ENCODE measurements around the gene VPS33A.
A peak's percentile ranks its signal among the peaks of the same experiment; 100 is the strongest.
"Not testable (repeated sequence)": the region's sequence is repeated elsewhere in the genome, so short reads cannot be mapped to it uniquely, and the experiment has no call there.

Gene VPS33A

GRCh38 chr12:122204167-122205052 lies 61.9 kb downstream of the VPS33A start:
- DNase-seq (ENCODE audit: low read depth), result no peak

- peak; percentile 60 for DNase-seq (ENCODE audit: low read depth)
Observed at GRCh38 chr12:122203301-122204166, 62.8 kb downstream of the VPS33A start, which contains the start of gene B3GNT4. B3GNT4 (plus strand) TSS chr12:122203709; CDS start chr12:122204619, 910 bp downstream.

GRCh38 chr12:122202811-122203210 lies 63.5 kb downstream of the VPS33A start:
- DNase-seq (ENCODE audit: low read depth), result not testable (repeated sequence)

- DNase-seq (ENCODE audit: low read depth), result no peak
Observed at GRCh38 chr12:122202017-122202416, 64.3 kb downstream of the VPS33A start.

GRCh38 chr12:122201381-122201780 lies 64.9 kb downstream of the VPS33A start:
- no peak for DNase-seq (ENCODE audit: low read depth)

GRCh38 chr12:122200541-122201175 lies 65.6 kb downstream of the VPS33A start:
- no peak for DNase-seq (ENCODE audit: low read depth)

- no peak for DNase-seq (ENCODE audit: low read depth)
Observed at GRCh38 chr12:122199484-122200355, 66.6 kb downstream of the VPS33A start.

GRCh38 chr12:122197612-122197966 lies 68.7 kb downstream of the VPS33A start:
- DNase-seq (ENCODE audit: low read depth), result no peak

- DNase-seq (ENCODE audit: low read depth), result no peak
Observed at GRCh38 chr12:122195405-122195804, 70.9 kb downstream of the VPS33A start.

GRCh38 chr12:122194804-122195203 lies 71.5 kb downstream of the VPS33A start:
- DNase-seq (ENCODE audit: low read depth), result no peak

GRCh38 chr12:122192441-122192840 lies 73.9 kb downstream of the VPS33A start:
- DNase-seq (ENCODE audit: low read depth), result no peak

GRCh38 chr12:122190842-122191668 lies 75.2 kb downstream of the VPS33A start:
- DNase-seq (ENCODE audit: low read depth), result peak; percentile 63

GRCh38 chr12:122189626-122190475 lies 76.4 kb downstream of the VPS33A start:
- no peak for DNase-seq (ENCODE audit: low read depth)

GRCh38 chr12:122187466-122187865 lies 78.8 kb downstream of the VPS33A start:
- DNase-seq (ENCODE audit: low read depth), result no peak

- no peak for DNase-seq (ENCODE audit: low read depth)
Observed at GRCh38 chr12:122185494-122186082, 80.7 kb downstream of the VPS33A start.

- no peak for DNase-seq (ENCODE audit: low read depth)
Observed at GRCh38 chr12:122185079-122185478, 81.2 kb downstream of the VPS33A start.

GRCh38 chr12:122184517-122184916 lies 81.8 kb downstream of the VPS33A start:
- DNase-seq (ENCODE audit: low read depth), result no peak

GRCh38 chr12:122183588-122183940 lies 82.7 kb downstream of the VPS33A start:
- DNase-seq (ENCODE audit: low read depth), result no peak

- DNase-seq (ENCODE audit: low read depth), result no peak
Observed at GRCh38 chr12:122182887-122183587, 83.3 kb downstream of the VPS33A start, which contains the start of gene LRRC43. LRRC43 (plus strand) TSS chr12:122183123; CDS start chr12:122183145, 22 bp downstream.

Data from activated T-cell treated with anti-CD3 and anti-CD28 coated beads for 48 hours (primary cell).